ENCODE data around the gene BPNT1. TPM values are rescaled to one million over a fixed set of nuclear protein-coding genes. Genes with fewer than 3 reads are reported as not detected.

BPNT1 gene
- 10 to 100 TPM; 21.5 to 77.9 (median 56.7) TPM for total RNA-seq

GRCh38 chr1:220089650-220090556 lies at the start of gene BPNT1:
BPNT1 (minus strand) TSS chr1:220089788; CDS start chr1:220079846, 9,942 bp downstream.
- H3K4me1 ChIP-seq: peaks cover 0 to 22% (median 0%) of the 10 kb centered on the region in 4 donors
- H3K4me3 ChIP-seq: peak within 1 kb of the TSS; percentile 55 to 75 (median 60)
- H3K27me3 ChIP-seq: no peaks in the 10 kb centered on the region
- peak within 1 kb of the TSS; percentile 67 to 81 (median 74) for H3K27ac ChIP-seq
- no peaks in the 10 kb centered on the region for H3K9me3 ChIP-seq
- peak; percentile 93 to 99 (median 95) for DNase-seq
- TF ChIP-seq POLR2A (IDR thresholded peaks at IDR 0.05) (peak; percentile 76 to 94), CTCF (IDR thresholded peaks at IDR 0.05) (peak in 4 of 6 experiments; percentile 10 to 41 (median 28))
- H3K36me3 ChIP-seq: no peaks in the 10 kb centered on the region

GRCh38 chr1:220137019-220137786 lies 47.6 kb upstream of the BPNT1 start:
- Histone ChIP-seq H3K36me3 (peaks cover 0 to 63% (median 0%) of the 10 kb centered on the region in 3 donors), H3K4me3 (no peak overlapping the region), H3K9me3 (no peaks in the 10 kb centered on the region), H3K4me1 (no peaks in the 10 kb centered on the region), H3K27me3 (no peaks in the 10 kb centered on the region), H3K27ac (no peak overlapping the region)
- no peak for DNase-seq
- no peak for TF ChIP-seq CTCF (IDR thresholded peaks at IDR 0.05)

GRCh38 chr1:220135755-220136154 lies 46.2 kb upstream of the BPNT1 start:
- H3K27ac ChIP-seq: no peak overlapping the region
- no peak for DNase-seq
- H3K4me3 ChIP-seq: no peak overlapping the region
- no peaks in the 10 kb centered on the region for H3K9me3 ChIP-seq
- no peaks in the 10 kb centered on the region for H3K27me3 ChIP-seq
- H3K36me3 ChIP-seq: peaks cover 0 to 49% (median 0%) of the 10 kb centered on the region in 3 donors
- no peaks in the 10 kb centered on the region for H3K4me1 ChIP-seq
- TF ChIP-seq CTCF (IDR thresholded peaks at IDR 0.05) (no peak), POLR2A (IDR thresholded peaks at IDR 0.05) (no peak)

GRCh38 chr1:220129479-220130210 lies 40.1 kb upstream of the BPNT1 start:
- Histone ChIP-seq H3K4me3 (no peak overlapping the region), H3K9me3 (no peaks in the 10 kb centered on the region), H3K27ac (no peak overlapping the region), H3K27me3 (no peaks in the 10 kb centered on the region), H3K36me3 (peaks cover 0 to 44% (median 0%) of the 10 kb centered on the region in 3 donors), H3K4me1 (no peaks in the 10 kb centered on the region)
- no peak for DNase-seq
- TF ChIP-seq POLR2A (IDR thresholded peaks at IDR 0.05) (no peak), CTCF (IDR thresholded peaks at IDR 0.05) (no peak)

GRCh38 chr1:220127076-220127475 lies 37.5 kb upstream of the BPNT1 start:
- no peak for DNase-seq
- Histone ChIP-seq H3K27me3 (no peaks in the 10 kb centered on the region), H3K4me1 (peaks cover 0 to 7% (median 0%) of the 10 kb centered on the region in 4 donors), H3K4me3 (no peak overlapping the region), H3K36me3 (peaks cover 0 to 32% (median 0%) of the 10 kb centered on the region in 3 donors), H3K27ac (no peak overlapping the region), H3K9me3 (no peaks in the 10 kb centered on the region)
- TF ChIP-seq CTCF (IDR thresholded peaks at IDR 0.05) (no peak), POLR2A (IDR thresholded peaks at IDR 0.05) (no peak)

Measured in Peyer's patch (tissue), 4 donors.